ENCODE measurements around the gene SYNGAP1. TPM values are rescaled to one million over a fixed set of nuclear protein-coding genes. Genes with fewer than 3 reads are reported as not detected.

SYNGAP1 gene
- total and polyA plus RNA-seq, 2 donors, result 9.8 to 19.6 TPM

DNA sequence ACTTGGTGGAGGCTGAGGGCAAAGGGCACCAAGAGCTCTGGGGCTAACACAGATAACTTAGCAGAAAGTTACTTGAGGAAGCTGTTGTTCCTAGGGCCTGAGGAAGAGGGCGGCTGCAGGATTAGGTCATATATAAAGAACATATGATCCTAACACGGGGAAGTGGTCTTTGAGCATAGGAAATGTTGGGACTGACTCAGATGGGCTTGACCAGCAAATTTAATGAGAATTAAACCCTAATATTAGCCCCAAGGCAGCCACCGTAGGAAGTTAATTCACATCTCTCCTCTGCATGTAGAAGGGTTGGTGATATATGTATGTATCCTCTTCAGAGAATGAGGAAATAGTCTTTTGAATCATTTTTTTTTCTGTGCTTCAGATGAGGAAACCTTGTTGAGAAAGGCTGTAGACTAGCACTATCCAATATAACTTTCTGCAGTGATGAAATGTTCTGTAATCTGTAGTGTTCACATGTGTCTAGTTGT, 25.3 kb downstream of the SYNGAP1 start:
- H3K4me3 ChIP-seq (ENCODE audit: low read depth, low read length), result no peak overlapping the region
- H3K36me3 ChIP-seq (ENCODE audit: insufficient read depth), result no peaks in the 10 kb centered on the region
- no peaks in the 10 kb centered on the region for H3K4me1 ChIP-seq (ENCODE audit: insufficient read depth)
- H3K27ac ChIP-seq (ENCODE audit: low read depth), result no peak overlapping the region
- DNase-seq (ENCODE audit: extremely low spot score), result no peak
- 84% methylated on average over 3 of the region's 3 CpGs for WGBS

DNA sequence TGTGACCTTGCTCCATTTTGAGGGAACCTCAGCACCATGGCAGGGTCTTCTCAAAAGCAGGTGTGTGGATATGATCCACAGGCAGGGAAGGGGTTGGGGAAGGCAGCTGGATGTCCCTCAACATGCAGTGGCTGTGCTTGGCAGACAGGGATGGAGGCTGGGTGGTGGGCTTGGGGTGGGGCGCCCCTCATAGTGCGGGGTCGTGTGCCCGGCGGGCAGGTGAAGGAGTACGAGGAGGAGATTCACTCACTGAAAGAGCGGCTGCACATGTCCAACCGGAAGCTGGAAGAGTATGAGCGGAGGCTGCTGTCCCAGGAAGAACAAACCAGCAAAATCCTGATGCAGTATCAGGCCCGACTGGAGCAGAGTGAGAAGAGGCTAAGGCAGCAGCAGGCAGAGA, 26.5 kb downstream of the SYNGAP1 start:
- DNase-seq (ENCODE audit: extremely low spot score), result no peak
- 92% methylated on average over 10 of the region's 10 CpGs for WGBS
- Histone ChIP-seq H3K4me3 (ENCODE audit: low read depth, low read length) (no peak overlapping the region), H3K27ac (ENCODE audit: low read depth) (no peak overlapping the region), H3K36me3 (ENCODE audit: insufficient read depth) (no peaks in the 10 kb centered on the region), H3K4me1 (ENCODE audit: insufficient read depth) (no peaks in the 10 kb centered on the region)

DNA sequence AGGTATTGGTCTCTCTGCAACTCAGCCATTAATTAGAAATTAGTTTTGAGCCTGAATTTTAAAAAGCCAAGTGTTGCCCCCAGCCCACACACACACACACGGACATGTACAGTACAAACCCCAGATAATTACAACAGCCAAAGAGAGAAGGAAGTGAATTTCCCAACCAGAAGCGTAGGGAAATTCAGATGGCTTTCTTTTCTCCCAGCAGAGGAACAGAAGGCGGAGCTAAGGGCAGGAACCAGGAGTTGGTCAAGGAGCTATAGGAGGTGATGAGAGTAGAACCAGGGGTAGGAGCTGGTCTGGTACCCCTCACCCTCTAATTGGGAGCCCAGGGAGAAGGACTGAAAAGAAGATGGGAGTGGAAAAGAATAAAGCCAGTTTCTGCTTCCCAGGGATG, 30.6 kb downstream of the SYNGAP1 start:
- 70% methylated on average over 3 of the region's 3 CpGs for WGBS
- H3K27ac ChIP-seq (ENCODE audit: low read depth), result no peak overlapping the region
- H3K4me3 ChIP-seq (ENCODE audit: low read depth, low read length), result no peak overlapping the region
- no peak for DNase-seq (ENCODE audit: extremely low spot score)
- no peaks in the 10 kb centered on the region for H3K4me1 ChIP-seq (ENCODE audit: insufficient read depth)
- no peaks in the 10 kb centered on the region for H3K36me3 ChIP-seq (ENCODE audit: insufficient read depth)

- H3K27ac ChIP-seq (ENCODE audit: low read depth), result no peak overlapping the region
- no peak for DNase-seq (ENCODE audit: extremely low spot score)
- WGBS, result 89% methylated on average over 15 of the region's 15 CpGs
- no peaks in the 10 kb centered on the region for H3K4me1 ChIP-seq (ENCODE audit: insufficient read depth)
- no peak overlapping the region for H3K4me3 ChIP-seq (ENCODE audit: low read depth, low read length)
- H3K36me3 ChIP-seq (ENCODE audit: insufficient read depth), result no peaks in the 10 kb centered on the region
Observed at GRCh38 chr6:33451606-33452005, 31.7 kb downstream of the SYNGAP1 start.

- Histone ChIP-seq H3K27ac (ENCODE audit: low read depth) (no peak overlapping the region), H3K4me3 (ENCODE audit: low read depth, low read length) (no peak overlapping the region), H3K4me1 (ENCODE audit: insufficient read depth) (no peaks in the 10 kb centered on the region), H3K36me3 (ENCODE audit: insufficient read depth) (no peaks in the 10 kb centered on the region)
- 84% methylated on average over 4 of the region's 4 CpGs for WGBS
- no peak for DNase-seq (ENCODE audit: extremely low spot score)
Observed at GRCh38 chr6:33452496-33452895, 32.6 kb downstream of the SYNGAP1 start.

GRCh38 chr6:33453393-33454008, 33.6 kb downstream of the SYNGAP1 start:
- WGBS, result 2% methylated on average over 12 of the region's 12 CpGs
- Histone ChIP-seq H3K4me1 (ENCODE audit: insufficient read depth) (no peaks in the 10 kb centered on the region), H3K4me3 (ENCODE audit: low read depth, low read length) (peak overlapping the region; percentile 53), H3K36me3 (ENCODE audit: insufficient read depth) (no peaks in the 10 kb centered on the region), H3K27ac (ENCODE audit: low read depth) (no peak overlapping the region)
- DNase-seq (ENCODE audit: extremely low spot score), result no peak

DNA sequence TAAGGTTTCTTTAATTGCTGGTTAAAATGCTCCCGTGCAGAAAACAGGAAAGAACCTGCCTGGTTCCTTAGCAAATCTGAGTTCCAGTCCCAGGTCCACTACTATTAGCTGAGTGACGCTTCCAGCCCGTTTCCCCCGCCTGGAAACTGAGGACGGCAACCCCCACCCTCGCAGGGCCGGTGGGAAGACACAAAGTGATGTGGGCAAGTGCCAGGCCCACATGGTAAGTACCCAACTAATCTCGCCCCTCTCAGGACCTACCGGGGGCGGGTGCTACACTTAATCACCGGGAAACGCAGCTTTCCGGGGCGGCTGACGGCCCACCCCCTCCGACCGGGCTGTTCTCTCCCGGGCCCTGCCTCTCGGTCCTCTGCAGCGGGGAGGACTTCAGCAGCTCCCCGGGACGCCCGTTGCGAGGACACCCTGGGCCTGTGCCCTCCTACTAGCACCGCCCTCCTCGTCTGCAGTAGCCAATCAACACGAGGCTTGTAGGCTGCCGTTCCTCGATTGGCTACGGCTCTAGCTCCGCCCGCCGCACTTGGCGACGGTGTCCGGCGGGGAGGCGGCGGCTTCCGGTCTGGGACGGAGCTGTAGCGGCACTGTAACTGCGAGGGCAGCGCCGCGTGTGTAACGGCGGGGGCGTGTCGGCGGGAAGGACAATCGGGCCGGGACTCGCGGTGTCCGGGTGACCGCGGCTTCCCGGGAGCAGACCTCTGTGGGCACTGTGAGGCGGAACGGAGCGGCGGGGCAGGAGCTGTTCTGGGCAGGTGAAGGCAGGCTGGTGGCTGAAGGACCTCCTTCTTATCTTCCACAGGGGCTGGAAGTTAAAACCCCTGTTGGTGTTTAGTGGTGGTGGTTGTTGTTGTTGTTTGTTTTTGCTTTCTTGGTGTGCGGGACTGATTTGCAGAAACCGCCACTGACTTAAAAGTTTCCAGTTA, 34.4 kb downstream of the SYNGAP1 start, which contains the start of gene ZBTB9:
Gene ZBTB9 (plus strand): TSS at position 568 of the 938 bp plus-strand sequence. CDS start 525 bp downstream, outside the sequence.
- H3K4me1 ChIP-seq (ENCODE audit: insufficient read depth), result no peaks in the 10 kb centered on the region

GRCh38 chr6:33455051-33455450, 35.2 kb downstream of the SYNGAP1 start:
- WGBS, result 48% methylated on average over 16 of the region's 16 CpGs
- no peak for DNase-seq (ENCODE audit: extremely low spot score)
- Histone ChIP-seq H3K36me3 (ENCODE audit: insufficient read depth) (no peaks in the 10 kb centered on the region), H3K4me3 (ENCODE audit: low read depth, low read length) (peak overlapping the region; percentile 53), H3K4me1 (ENCODE audit: insufficient read depth) (no peaks in the 10 kb centered on the region), H3K27ac (ENCODE audit: low read depth) (no peak overlapping the region)

More for the DNA sequence above, 34.4 kb downstream of the SYNGAP1 start, which contains the start of gene ZBTB9:
- Histone ChIP-seq H3K4me3 (ENCODE audit: low read depth, low read length) (peak within 1 kb of the TSS; percentile 53), H3K36me3 (ENCODE audit: insufficient read depth) (no peaks in the 10 kb centered on the region), H3K27ac (ENCODE audit: low read depth) (no peak within 1 kb of the TSS)
- DNase-seq (ENCODE audit: extremely low spot score), result peak; percentile 88
- WGBS, result under 1% methylated on average over 65 of the region's 65 CpGs

- no peak for DNase-seq (ENCODE audit: extremely low spot score)
- Histone ChIP-seq H3K36me3 (ENCODE audit: insufficient read depth) (no peaks in the 10 kb centered on the region), H3K4me3 (ENCODE audit: low read depth, low read length) (no peak overlapping the region), H3K27ac (ENCODE audit: low read depth) (no peak overlapping the region), H3K4me1 (ENCODE audit: insufficient read depth) (no peaks in the 10 kb centered on the region)
- 97% methylated on average over 12 of the region's 12 CpGs for WGBS
Observed at GRCh38 chr6:33456156-33456555, 36.3 kb downstream of the SYNGAP1 start.

GRCh38 chr6:33458676-33459075, 38.8 kb downstream of the SYNGAP1 start:
- Histone ChIP-seq H3K4me1 (ENCODE audit: insufficient read depth) (no peaks in the 10 kb centered on the region), H3K4me3 (ENCODE audit: low read depth, low read length) (no peak overlapping the region), H3K27ac (ENCODE audit: low read depth) (no peak overlapping the region), H3K36me3 (ENCODE audit: insufficient read depth) (no peaks in the 10 kb centered on the region)
- WGBS, result 71% methylated on average over 3 of the region's 3 CpGs
- DNase-seq (ENCODE audit: extremely low spot score), result no peak

GRCh38 chr6:33459226-33459625, 39.4 kb downstream of the SYNGAP1 start:
- no peak overlapping the region for H3K4me3 ChIP-seq (ENCODE audit: low read depth, low read length)
- H3K4me1 ChIP-seq (ENCODE audit: insufficient read depth), result no peaks in the 10 kb centered on the region
- WGBS, result 95% methylated on average over 2 of the region's 2 CpGs
- no peaks in the 10 kb centered on the region for H3K36me3 ChIP-seq (ENCODE audit: insufficient read depth)
- DNase-seq (ENCODE audit: extremely low spot score), result no peak
- no peak overlapping the region for H3K27ac ChIP-seq (ENCODE audit: low read depth)

GRCh38 chr6:33466075-33466735, 46.3 kb downstream of the SYNGAP1 start:
- Histone ChIP-seq H3K4me1 (ENCODE audit: insufficient read depth) (no peaks in the 10 kb centered on the region), H3K27ac (ENCODE audit: low read depth) (no peak overlapping the region), H3K36me3 (ENCODE audit: insufficient read depth) (no peaks in the 10 kb centered on the region), H3K4me3 (ENCODE audit: low read depth, low read length) (no peak overlapping the region)
- 91% methylated on average over 4 of the region's 4 CpGs for WGBS
- DNase-seq (ENCODE audit: extremely low spot score), result no peak

DNA sequence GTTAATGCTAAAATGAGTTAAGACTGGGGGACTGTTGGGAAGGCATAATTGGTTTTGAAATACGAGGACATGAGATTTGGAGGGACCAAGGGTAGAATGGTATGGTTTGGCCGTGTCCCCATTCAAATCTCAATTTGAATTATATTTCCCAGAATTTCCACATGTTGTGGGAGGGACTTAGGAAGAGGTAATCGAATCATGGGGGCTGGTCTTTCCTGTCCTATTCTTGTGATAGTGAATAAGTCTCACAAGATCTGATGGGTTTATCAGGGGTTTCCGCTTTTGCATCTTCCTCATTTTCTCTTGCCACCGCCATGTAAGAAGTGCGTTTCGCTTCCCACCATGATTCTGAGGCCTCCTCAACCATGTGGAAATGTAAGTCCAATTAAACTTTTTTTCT, 47.2 kb downstream of the SYNGAP1 start:
- H3K4me3 ChIP-seq (ENCODE audit: low read depth, low read length), result no peak overlapping the region
- DNase-seq (ENCODE audit: extremely low spot score), result no peak
- no peaks in the 10 kb centered on the region for H3K4me1 ChIP-seq (ENCODE audit: insufficient read depth)
- no peaks in the 10 kb centered on the region for H3K36me3 ChIP-seq (ENCODE audit: insufficient read depth)
- no peak overlapping the region for H3K27ac ChIP-seq (ENCODE audit: low read depth)
- WGBS, result 81% methylated on average over 7 of the region's 7 CpGs

Measured in urinary bladder (tissue), 4 donors.